Psoas muscle (tissue), 8 donors: Measurements from ENCODE around the gene FAM222B. TPM values are rescaled to one million over a fixed set of nuclear protein-coding genes. Genes with fewer than 3 reads are reported as not detected.

Experiments
- ATAC-seq, 4 donors: fragments of 200-7000 bp; cut with Tn5 transposase; one replicate each; pipeline ENCODE4 v1.9.1; 2020; ENCODE audit warnings: moderate library complexity in 3 of 4, mild to moderate bottlenecking in 2 of 4
- DNase-seq, 2 donors: peaks; one replicate each; pipeline ENCODE4 v3.0.0-alpha.2; 2020
- H3K27ac ChIP-seq: fragments of 200-600 bp; one replicate; pipeline ENCODE4 v1.8.0; 2022
- H3K27me3 ChIP-seq, 3 donors: fragments of 200-600 bp in 1 of 3; one replicate each; pipeline versions ENCODE4 v1.6.1 to v1.8.0; 2013 to 2022; ENCODE audit warnings: low read length in 2 of 3, mild to moderate bottlenecking in 2 of 3, moderate library complexity in 1 of 3; ENCODE audit not compliant: insufficient read depth in 3 of 3
- H3K36me3 ChIP-seq, 2 donors: fragments of 200-600 bp in 1 of 2; one replicate each; pipeline versions ENCODE4 v1.6.1 to v1.8.0; 2013 to 2022; ENCODE audit warnings: low read depth in 1 of 2, mild to moderate bottlenecking in 1 of 2, moderate library complexity in 1 of 2; ENCODE audit not compliant: insufficient read depth in 1 of 2
- H3K4me1 ChIP-seq: fragments of 200-600 bp; one replicate; pipeline ENCODE4 v1.8.0; 2022
- H3K4me3 ChIP-seq: fragments of 200-600 bp; one replicate; pipeline ENCODE4 v1.8.0; 2022; ENCODE audit warnings: mild to moderate bottlenecking
- H3K9me3 ChIP-seq: fragments of 200-600 bp; one replicate; pipeline ENCODE4 v1.8.0; 2022
- WGBS, 3 donors: extraction: QIAGEN DNeasy Blood & Tissue Kit; methylation state at CpG; one replicate each; pipeline versions ENCODE4 v1.1.6 to v1.1.7; 2013; 5-methylcytosine and 5-hydroxymethylcytosine counted together
- intact Hi-C, 2 donors: fragments of 100-400 bp; cut with DNase I; formaldehyde crosslinking; loops; one replicate each; pipeline versions ENCODE4 v1.11.0 to v1.14.2; 2022
- polyA plus RNA-seq, 3 donors: library from polyadenylated mRNA; stranded (reverse); fragments of 200-250 nt; gene quantifications; one replicate each; pipeline ENCODE4 v1.2.3, GENCODE V29; 2013
- total RNA-seq, 4 donors: library from RNA; stranded (reverse); fragmentation: NEBNext Ultra II Directional in 2 of 4; extraction: Animal tissue kit (Norgen Biotek cat#: 25700) in 2 of 4; gene quantifications; one replicate each; pipeline versions ENCODE4 v1.2.1 to v1.2.4, GENCODE V29; 2021 to 2023
- TF ChIP-seq, protein P1 (sequence below): fragments of 200-600 bp; IDR thresholded peaks from one replicate; pipeline ENCODE4 v1.8.0; 2022; ENCODE audit warnings: antibody characterized with exemption
- donor health status: healthy with polysubstance abuse.
- donor health status: DM: no; HTN: no; CAD: no; lungs with moderate emphysema.
- donor health status: Bipolar disorder and iron deficiency.
- donor health status: healthy.
- donor health status: DM: yes; HTN: yes; CAD: no.
- donor health status: DM: no; HTN: no; CAD: no.
- donor health status: DM: no; HTN: no; CAD: no.
- donor health status: DM: yes; HTN: yes; CAD: no.

FAM222B gene
- total and polyA plus RNA-seq, 7 donors = 22.4 to 66.2 (median 32.2) TPM

- TF ChIP-seq, protein P1, sequence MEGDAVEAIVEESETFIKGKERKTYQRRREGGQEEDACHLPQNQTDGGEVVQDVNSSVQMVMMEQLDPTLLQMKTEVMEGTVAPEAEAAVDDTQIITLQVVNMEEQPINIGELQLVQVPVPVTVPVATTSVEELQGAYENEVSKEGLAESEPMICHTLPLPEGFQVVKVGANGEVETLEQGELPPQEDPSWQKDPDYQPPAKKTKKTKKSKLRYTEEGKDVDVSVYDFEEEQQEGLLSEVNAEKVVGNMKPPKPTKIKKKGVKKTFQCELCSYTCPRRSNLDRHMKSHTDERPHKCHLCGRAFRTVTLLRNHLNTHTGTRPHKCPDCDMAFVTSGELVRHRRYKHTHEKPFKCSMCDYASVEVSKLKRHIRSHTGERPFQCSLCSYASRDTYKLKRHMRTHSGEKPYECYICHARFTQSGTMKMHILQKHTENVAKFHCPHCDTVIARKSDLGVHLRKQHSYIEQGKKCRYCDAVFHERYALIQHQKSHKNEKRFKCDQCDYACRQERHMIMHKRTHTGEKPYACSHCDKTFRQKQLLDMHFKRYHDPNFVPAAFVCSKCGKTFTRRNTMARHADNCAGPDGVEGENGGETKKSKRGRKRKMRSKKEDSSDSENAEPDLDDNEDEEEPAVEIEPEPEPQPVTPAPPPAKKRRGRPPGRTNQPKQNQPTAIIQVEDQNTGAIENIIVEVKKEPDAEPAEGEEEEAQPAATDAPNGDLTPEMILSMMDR = no peak
- no peak overlapping the region for H3K27ac ChIP-seq
- no peak for ATAC-seq
- H3K4me3 ChIP-seq = no peak overlapping the region
- intact Hi-C loops = no loop called here
- H3K9me3 ChIP-seq = no peaks in the 10 kb centered on the region
- 82 to 86% (median 83%) methylated on average over 7 of the region's 7 CpGs for WGBS, 3 donors
- DNase-seq = no peak
- no peaks in the 10 kb centered on the region for H3K27me3 ChIP-seq
- no peaks in the 10 kb centered on the region for H3K36me3 ChIP-seq
- H3K4me1 ChIP-seq = no peaks in the 10 kb centered on the region
Measured at GRCh38 chr17:28867276-28867675, 24.7 kb upstream of the FAM222B start.

DNA sequence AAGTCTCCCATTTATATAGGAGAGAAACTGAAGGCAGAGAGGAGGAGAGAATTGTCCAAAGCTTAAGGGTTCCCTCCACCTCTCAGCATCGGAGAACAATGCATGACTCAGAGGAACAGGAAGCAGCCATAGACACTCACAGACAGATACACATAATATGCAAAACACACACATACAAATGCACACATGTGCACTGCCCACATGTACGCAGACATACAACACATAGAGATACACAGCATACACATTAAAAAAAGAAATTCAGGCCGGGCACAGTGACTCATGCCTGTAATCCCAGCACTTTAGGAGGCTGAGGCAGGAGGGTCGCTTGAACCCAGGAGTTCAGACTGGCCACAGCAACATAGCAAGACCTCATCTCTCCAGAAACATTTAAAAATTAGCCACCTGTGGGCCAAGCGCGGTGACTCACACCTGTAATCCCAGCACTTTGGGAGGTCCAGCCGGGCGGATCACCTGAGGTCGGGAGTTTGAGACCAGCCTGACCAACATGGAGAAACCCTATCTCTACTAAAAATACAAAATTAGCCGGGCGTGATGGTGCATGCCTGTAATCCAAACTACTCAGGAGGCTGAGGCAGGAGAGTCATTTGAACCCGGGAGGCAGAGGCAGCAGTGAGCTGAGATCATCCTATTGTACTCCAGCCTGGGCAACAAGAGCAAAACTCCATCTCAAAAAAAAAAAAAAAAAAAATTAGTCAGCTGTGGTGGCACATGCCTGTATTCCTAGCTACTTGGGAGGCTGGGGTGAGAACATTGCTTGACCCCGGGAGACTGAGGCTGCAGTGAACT, 23.6 kb upstream of the FAM222B start:
- intact Hi-C loops = no loop called here
- WGBS, 3 donors = 84 to 89% (median 85%) methylated on average over 13 of the region's 13 CpGs

DNA sequence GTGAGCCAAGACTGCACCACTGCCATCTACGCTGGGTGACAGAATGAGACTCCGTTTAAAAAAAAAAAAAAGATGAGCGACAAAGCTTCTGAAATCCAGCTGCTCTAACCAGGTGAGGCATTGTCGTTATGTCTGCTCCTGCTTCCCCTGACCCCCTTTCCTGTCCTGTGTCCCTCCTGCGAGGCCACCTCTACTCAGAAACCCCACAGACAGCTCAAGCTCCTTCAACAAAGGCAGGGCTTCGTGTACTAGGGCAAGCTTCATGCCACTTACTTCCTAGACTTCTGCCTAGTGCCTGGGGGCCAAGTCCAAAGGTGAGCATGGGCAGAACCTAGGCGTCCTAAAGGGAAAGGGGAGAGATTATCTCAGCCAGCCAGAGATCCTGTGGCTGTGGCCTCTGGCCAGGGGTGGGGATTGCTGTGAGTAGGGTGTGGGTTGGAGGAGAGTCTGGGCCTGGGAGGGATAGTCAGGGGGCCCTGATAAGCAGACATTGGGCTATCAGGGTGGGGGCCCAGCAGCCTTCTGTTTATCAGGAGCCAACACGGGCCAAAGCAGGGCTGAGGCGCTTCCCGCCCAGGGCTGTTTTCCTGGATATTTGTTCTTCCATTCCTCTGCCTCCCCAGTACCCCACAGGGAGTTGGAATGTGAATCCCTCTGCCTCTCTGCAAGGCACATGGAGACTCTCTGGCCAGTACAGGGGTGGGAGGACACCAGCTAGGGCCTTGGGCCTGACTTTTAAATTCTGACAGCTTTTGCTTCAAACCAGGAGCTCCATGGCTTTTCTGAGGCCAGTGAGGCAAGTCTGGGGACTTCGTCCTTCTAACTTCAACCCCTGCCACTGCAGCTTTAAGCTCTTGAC, 22.6 kb upstream of the FAM222B start:
- WGBS, 3 donors = 79 to 84% (median 82%) methylated on average over 11 of the region's 11 CpGs
- TF ChIP-seq, protein P1 = no peak
- peaks cover 0 to 15% of the 10 kb centered on the region in 2 donors for H3K36me3 ChIP-seq
- intact Hi-C loops = no loop called here
- H3K27me3 ChIP-seq = no peaks in the 10 kb centered on the region
- no peaks in the 10 kb centered on the region for H3K9me3 ChIP-seq
- H3K4me3 ChIP-seq = no peak overlapping the region
- ATAC-seq (no peak), DNase-seq (no peak)
- H3K27ac ChIP-seq = no peak overlapping the region
- no peaks in the 10 kb centered on the region for H3K4me1 ChIP-seq

More for the DNA sequence above, 23.6 kb upstream of the FAM222B start:
- no peak overlapping the region for H3K4me3 ChIP-seq
- H3K27me3 ChIP-seq = no peaks in the 10 kb centered on the region
- H3K4me1 ChIP-seq = no peaks in the 10 kb centered on the region
- peaks cover 0 to 6% of the 10 kb centered on the region in 2 donors for H3K36me3 ChIP-seq
- TF ChIP-seq, protein P1 = no peak
- no peak overlapping the region for H3K27ac ChIP-seq
- DNase-seq = no peak
- no peak for ATAC-seq
- no peaks in the 10 kb centered on the region for H3K9me3 ChIP-seq

GRCh38 chr17:28863953-28864352, 21.4 kb upstream of the FAM222B start:
- 90 to 93% (median 91%) methylated on average over 1 of the region's 1 CpG for WGBS, 3 donors
- H3K27ac ChIP-seq = no peak overlapping the region
- TF ChIP-seq, protein P1 = no peak
- no peak overlapping the region for H3K4me3 ChIP-seq
- ATAC-seq = no peak
- H3K9me3 ChIP-seq = no peaks in the 10 kb centered on the region
- no peaks in the 10 kb centered on the region for H3K27me3 ChIP-seq
- no peaks in the 10 kb centered on the region for H3K4me1 ChIP-seq
- peaks cover 0 to 28% of the 10 kb centered on the region in 2 donors for H3K36me3 ChIP-seq
- peak in 1 of 2 donors; percentile 6 for DNase-seq
- intact Hi-C loops = no loop called here
